Type B pancreatic cell (in vitro differentiated cells): ENCODE measurements around the gene GAS2L3. TPM values are rescaled to one million over a fixed set of nuclear protein-coding genes. Genes with fewer than 3 reads are reported as not detected.
A peak's percentile ranks its signal among the peaks of the same experiment; 100 is the strongest.

Experiments used
- DNase-seq: peaks from one replicate; pipeline ENCODE4 v3.0.0; 2021; ENCODE audit warnings: mixed read lengths; ENCODE audit not compliant: unreplicated experiment; ENCODE audit errors: extremely low spot score
- H3K27ac Mint-ChIP-seq: 2 replicates; pipeline ENCODE4 v1.8.0; 2021; ENCODE audit warnings: mild to moderate bottlenecking, mixed read lengths
- H3K27me3 Mint-ChIP-seq: 2 replicates; pipeline ENCODE4 v1.8.0; 2021; ENCODE audit warnings: mixed read lengths
- H3K36me3 Mint-ChIP-seq: 2 replicates; pipeline ENCODE4 v1.8.0; 2021; ENCODE audit warnings: mixed read lengths
- H3K4me1 Mint-ChIP-seq: one replicate; pipeline ENCODE4 v1.8.0; 2021; ENCODE audit warnings: mixed read lengths; ENCODE audit not compliant: unreplicated experiment
- H3K4me3 Mint-ChIP-seq: 2 replicates; pipeline ENCODE4 v1.8.0; 2021; ENCODE audit warnings: mild to moderate bottlenecking, mixed read lengths
- H3K9me3 Mint-ChIP-seq: 2 replicates; pipeline ENCODE4 v1.8.0; 2021; ENCODE audit warnings: mixed read lengths
- CTCF ChIP-seq: fragments of 200-600 bp; sonication (generic); conservative IDR thresholded peaks from 2 replicates; pipeline ENCODE4 v1.5.0; 2021; ENCODE audit warnings: antibody characterized with exemption, mild to moderate bottlenecking
- long read RNA-seq: library from polyadenylated mRNA; unstranded; transcript quantifications from one replicate; pipeline ENCODE4 v2.0.0, GENCODE V29; 2020
- total RNA-seq: library from RNA; stranded (reverse); gene quantifications from 2 replicates; pipeline ENCODE4 v1.2.1, GENCODE V29; 2021; ENCODE audit warnings: low replicate concordance

GAS2L3 gene
- 27.5 and 29.4 TPM in 2 replicates for total RNA-seq
- long read RNA-seq, transcript GAS2L3-201 (9 exons, 2,218 nt) = major isoform, 11 of 36 reads
- long read RNA-seq, partial matches to known transcripts = 2 of 36 reads
- long read RNA-seq, other reads (novel, unspliced or antisense) = 22 of 36 reads

- H3K4me1 Mint-ChIP-seq = peaks cover 4% of the 10 kb centered on the region
- peak within 1 kb of the TSS; percentile 98 for H3K4me3 Mint-ChIP-seq
- DNase-seq = peak; percentile 89
- no peaks in the 10 kb centered on the region for H3K36me3 Mint-ChIP-seq
- peak within 1 kb of the TSS; percentile 95 for H3K27ac Mint-ChIP-seq
- peaks cover 28% of the 10 kb centered on the region for H3K27me3 Mint-ChIP-seq
- no peak for TF ChIP-seq CTCF
- no peaks in the 10 kb centered on the region for H3K9me3 Mint-ChIP-seq
Measured at GRCh38 chr12:100573292-100574186, at the start of gene GAS2L3. Gene GAS2L3, plus strand, starts transcription at chr12:100573684. Its CDS starts 21,221 bp downstream, at chr12:100594905.

GRCh38 chr12:100528034-100528433, 45.5 kb upstream of the GAS2L3 start:
- Mint-ChIP-seq H3K4me1 (no peaks in the 10 kb centered on the region), H3K4me3 (no peak overlapping the region), H3K27ac (no peak overlapping the region), H3K27me3 (peaks cover 25% of the 10 kb centered on the region), H3K36me3 (no peaks in the 10 kb centered on the region), H3K9me3 (no peaks in the 10 kb centered on the region)
- DNase-seq = no peak
- TF ChIP-seq CTCF = no peak

GRCh38 chr12:100528471-100529127, 44.9 kb upstream of the GAS2L3 start:
- H3K36me3 Mint-ChIP-seq = no peaks in the 10 kb centered on the region
- H3K4me3 Mint-ChIP-seq = no peak overlapping the region
- H3K4me1 Mint-ChIP-seq = no peaks in the 10 kb centered on the region
- DNase-seq = no peak
- H3K27me3 Mint-ChIP-seq = peaks cover 25% of the 10 kb centered on the region
- H3K27ac Mint-ChIP-seq = no peak overlapping the region
- no peaks in the 10 kb centered on the region for H3K9me3 Mint-ChIP-seq
- TF ChIP-seq CTCF = no peak

- H3K27ac Mint-ChIP-seq = no peak overlapping the region
Measured at GRCh38 chr12:100529756-100530350, 43.6 kb upstream of the GAS2L3 start.

More at GRCh38 chr12:100529756-100530350, 43.6 kb upstream of the GAS2L3 start:
- H3K4me1 Mint-ChIP-seq = no peaks in the 10 kb centered on the region
- H3K27me3 Mint-ChIP-seq = peaks cover 25% of the 10 kb centered on the region
- no peak for TF ChIP-seq CTCF
- no peak for DNase-seq
- no peak overlapping the region for H3K4me3 Mint-ChIP-seq
- H3K9me3 Mint-ChIP-seq = no peaks in the 10 kb centered on the region
- no peaks in the 10 kb centered on the region for H3K36me3 Mint-ChIP-seq
